SU-DHL-6 (cell line): ENCODE data around the gene CFAP300.
A peak's percentile ranks its signal among the peaks of the same experiment; 100 is the strongest.

Experiments
- H2AFZ ChIP-seq: fragments of 200-600 bp; sonication (generic); 2 replicates; pipeline ENCODE4 v1.6.1; 2014; ENCODE audit warnings: low read depth, mild to moderate bottlenecking, moderate library complexity, mixed read lengths, antibody characterized with exemption, low read length; ENCODE audit not compliant: severe bottlenecking
- H3F3A ChIP-seq: fragments of 200-600 bp; shearing (Covaris generic); 2 replicates; pipeline ENCODE4 v1.6.0; 2016; ENCODE audit warnings: antibody characterized with exemption, mild to moderate bottlenecking; ENCODE audit not compliant: insufficient read depth
- H3K27ac ChIP-seq: fragments of 200-600 bp; sonication (generic); 2 replicates; pipeline ENCODE4 v1.5.1; 2016; ENCODE audit warnings: low read depth, mild to moderate bottlenecking, low read length, moderate library complexity, mixed read lengths
- H3K27me3 ChIP-seq: fragments of 200-600 bp; sonication (generic), shearing (Covaris generic); 2 replicates; pipeline ENCODE4 v1.6.0; 2014; ENCODE audit warnings: mild to moderate bottlenecking, low read length
- H3K36me3 ChIP-seq: fragments of 200-600 bp; sonication (generic); 2 replicates; pipeline ENCODE4 v1.6.1; 2014; ENCODE audit warnings: mild to moderate bottlenecking, low read length, mixed read lengths
- H3K4me2 ChIP-seq: fragments of 300-600, 200-600 bp; shearing (Covaris generic), sonication (generic); 2 replicates; pipeline ENCODE4 v1.6.0; 2014; ENCODE audit warnings: low read length, low read depth, mild to moderate bottlenecking; ENCODE audit not compliant: poor library complexity, severe bottlenecking
- H3K4me3 ChIP-seq: fragments of 200-600 bp; sonication (generic); 2 replicates; pipeline ENCODE4 v1.5.1; 2014; ENCODE audit warnings: antibody characterized with exemption, low read length, mild to moderate bottlenecking, mixed read lengths; ENCODE audit not compliant: insufficient read depth, poor library complexity, severe bottlenecking
- H3K79me2 ChIP-seq: fragments of 200-600 bp; sonication (generic); 2 replicates; pipeline ENCODE4 v1.6.1; 2014; ENCODE audit warnings: mild to moderate bottlenecking, low read length, moderate library complexity; ENCODE audit not compliant: insufficient read depth
- H3K9ac ChIP-seq: fragments of 200-600 bp; sonication (generic); 2 replicates; pipeline ENCODE4 v1.7.0; 2014; ENCODE audit warnings: mild to moderate bottlenecking, low read length
- H3K9me2 ChIP-seq: fragments of 200-600 bp; sonication (generic); replicated peaks from 2 replicates; pipeline ENCODE4 v1.6.1; 2014; ENCODE audit warnings: low read length; ENCODE audit not compliant: insufficient read depth
- H3K9me3 ChIP-seq: fragments of 200-600 bp; sonication (generic); 2 replicates; pipeline ENCODE4 v1.6.1; 2014; ENCODE audit warnings: low read length, mixed read lengths; ENCODE audit not compliant: insufficient read depth
- H4K20me1 ChIP-seq: fragments of 200-600 bp; sonication (generic); 2 replicates; pipeline ENCODE4 v1.6.1; 2014; ENCODE audit warnings: low read depth, mild to moderate bottlenecking, antibody characterized with exemption, low read length, moderate library complexity, mixed read lengths
- EZH2phosphoT487 ChIP-seq: fragments of 200-600 bp; sonication (generic), shearing (Covaris generic); conservative IDR thresholded peaks from 2 replicates; pipeline ENCODE4 v1.6.1; 2018; ENCODE audit warnings: mild to moderate bottlenecking, antibody characterized with exemption, low read length, moderate library complexity, mixed read lengths
- TF ChIP-seq, protein P1 (sequence below): fragments of 200-600 bp; sonication (generic); IDR thresholded peaks from one replicate; pipeline ENCODE4 v1.5.1; 2017; ENCODE audit warnings: antibody characterized with exemption, mild to moderate bottlenecking, low read length, moderate library complexity; ENCODE audit not compliant: insufficient read depth, poor library complexity, severe bottlenecking

The CFAP300 gene

GRCh38 chr11:102005306-102005705 is 41.9 kb upstream of the CFAP300 start:
- Histone ChIP-seq H3K4me2 (no peak overlapping the region), H3K9ac (no peak overlapping the region), H3K27ac (no peak overlapping the region), H3K79me2 (no peaks in the 10 kb centered on the region), H3F3A (no peaks in the 10 kb centered on the region), H3K36me3 (no peaks in the 10 kb centered on the region), H3K27me3 (no peaks in the 10 kb centered on the region), H2AFZ (no peak overlapping the region), H4K20me1 (no peaks in the 10 kb centered on the region), H3K9me3 (no peaks in the 10 kb centered on the region), H3K4me3 (no peak overlapping the region), H3K9me2 (no peaks in the 10 kb centered on the region)
- TF ChIP-seq, protein P1, sequence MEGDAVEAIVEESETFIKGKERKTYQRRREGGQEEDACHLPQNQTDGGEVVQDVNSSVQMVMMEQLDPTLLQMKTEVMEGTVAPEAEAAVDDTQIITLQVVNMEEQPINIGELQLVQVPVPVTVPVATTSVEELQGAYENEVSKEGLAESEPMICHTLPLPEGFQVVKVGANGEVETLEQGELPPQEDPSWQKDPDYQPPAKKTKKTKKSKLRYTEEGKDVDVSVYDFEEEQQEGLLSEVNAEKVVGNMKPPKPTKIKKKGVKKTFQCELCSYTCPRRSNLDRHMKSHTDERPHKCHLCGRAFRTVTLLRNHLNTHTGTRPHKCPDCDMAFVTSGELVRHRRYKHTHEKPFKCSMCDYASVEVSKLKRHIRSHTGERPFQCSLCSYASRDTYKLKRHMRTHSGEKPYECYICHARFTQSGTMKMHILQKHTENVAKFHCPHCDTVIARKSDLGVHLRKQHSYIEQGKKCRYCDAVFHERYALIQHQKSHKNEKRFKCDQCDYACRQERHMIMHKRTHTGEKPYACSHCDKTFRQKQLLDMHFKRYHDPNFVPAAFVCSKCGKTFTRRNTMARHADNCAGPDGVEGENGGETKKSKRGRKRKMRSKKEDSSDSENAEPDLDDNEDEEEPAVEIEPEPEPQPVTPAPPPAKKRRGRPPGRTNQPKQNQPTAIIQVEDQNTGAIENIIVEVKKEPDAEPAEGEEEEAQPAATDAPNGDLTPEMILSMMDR, result no peak
- no peak for TF ChIP-seq EZH2phosphoT487

DNA sequence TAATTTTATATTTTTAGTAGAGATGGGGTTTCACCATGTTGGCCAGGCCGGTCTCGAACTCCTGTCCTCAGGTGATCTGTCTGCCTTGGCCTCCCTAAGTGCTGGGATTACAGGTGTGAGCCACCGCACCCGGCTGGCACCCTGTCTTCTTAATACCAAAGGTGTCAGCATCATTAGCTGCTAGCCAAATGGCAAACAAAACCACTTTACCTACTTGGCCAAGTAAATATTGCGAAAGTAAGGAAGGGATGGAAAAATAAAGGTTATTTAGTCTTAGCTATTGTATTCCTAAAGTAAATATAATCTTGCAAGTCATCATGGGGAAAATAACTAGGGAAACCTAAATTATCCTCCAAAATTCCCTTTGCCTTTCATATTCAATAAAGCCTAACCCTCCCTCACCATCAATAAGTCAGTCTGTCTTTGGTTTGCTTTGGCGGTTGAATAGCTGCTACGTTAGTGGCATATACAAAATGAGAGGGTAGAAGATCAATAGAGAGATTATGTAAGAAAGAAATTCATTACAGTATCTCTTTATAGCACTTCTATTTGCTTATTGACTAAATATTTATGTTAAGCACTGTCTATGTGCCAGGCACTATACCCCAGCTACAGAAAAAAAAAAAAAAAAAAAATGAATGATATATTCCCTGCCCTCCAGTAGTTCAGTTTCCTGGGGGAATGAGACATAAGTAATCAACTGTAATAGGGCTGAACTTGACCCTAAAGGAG is 40.2 kb upstream of the CFAP300 start:
- no peaks in the 10 kb centered on the region for H3F3A ChIP-seq
- H4K20me1 ChIP-seq, result no peaks in the 10 kb centered on the region
- no peak overlapping the region for H3K4me2 ChIP-seq
- no peaks in the 10 kb centered on the region for H3K36me3 ChIP-seq
- H3K9me3 ChIP-seq, result no peaks in the 10 kb centered on the region
- H2AFZ ChIP-seq, result no peak overlapping the region
- H3K9ac ChIP-seq, result no peak overlapping the region
- no peak overlapping the region for H3K27ac ChIP-seq
- H3K4me3 ChIP-seq, result no peak overlapping the region
- no peaks in the 10 kb centered on the region for H3K9me2 ChIP-seq
- TF ChIP-seq, protein P1, result no peak
- H3K79me2 ChIP-seq, result no peaks in the 10 kb centered on the region
- no peaks in the 10 kb centered on the region for H3K27me3 ChIP-seq

DNA sequence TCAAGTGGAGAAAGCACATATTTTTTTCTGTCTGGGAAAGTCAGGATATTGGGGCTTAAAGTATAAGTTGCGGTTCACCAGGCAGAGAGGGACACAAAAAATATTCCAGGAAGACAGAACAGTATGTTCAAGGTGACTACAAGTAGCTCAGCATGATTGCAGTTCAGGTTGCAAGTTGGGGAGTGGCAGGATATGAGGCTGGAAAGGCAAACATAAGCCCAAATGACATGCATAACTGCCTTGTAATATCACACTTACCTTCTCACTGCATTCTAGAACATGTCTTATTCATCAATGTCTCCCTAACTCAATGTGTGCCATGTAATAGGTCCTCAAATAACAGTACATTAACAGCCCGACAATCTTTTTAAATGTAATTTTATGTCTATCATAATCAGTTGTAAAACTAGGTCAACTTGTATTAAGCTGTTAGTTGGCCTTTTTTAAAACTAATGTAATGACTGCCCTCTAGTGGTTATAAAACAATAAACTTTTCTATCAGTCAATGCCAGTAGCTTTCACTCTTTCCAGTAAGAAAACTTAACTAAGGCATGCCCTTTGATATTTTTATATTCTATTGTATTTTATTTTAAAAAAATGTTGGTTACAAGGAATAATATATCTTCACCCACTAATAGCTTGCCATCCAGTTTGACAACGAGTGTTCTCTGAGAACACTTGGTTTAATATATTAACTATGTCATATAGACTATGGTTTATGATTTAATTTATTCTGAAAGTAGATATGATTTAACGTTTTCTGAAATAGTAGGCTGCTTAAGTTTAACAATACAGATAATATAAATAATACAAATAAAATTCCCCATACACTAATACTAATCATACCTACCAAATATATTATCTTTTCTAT is 39.4 kb upstream of the CFAP300 start:
- TF ChIP-seq, protein P1, result peak; percentile 47
- TF ChIP-seq EZH2phosphoT487, result no peak
- H2AFZ ChIP-seq, result no peak overlapping the region
- no peaks in the 10 kb centered on the region for H3K36me3 ChIP-seq

More for the DNA sequence above, 39.4 kb upstream of the CFAP300 start:
- H3K9ac ChIP-seq, result no peak overlapping the region
- H3K9me3 ChIP-seq, result no peaks in the 10 kb centered on the region
- H4K20me1 ChIP-seq, result no peaks in the 10 kb centered on the region
- no peak overlapping the region for H3K27ac ChIP-seq
- no peak overlapping the region for H3K4me2 ChIP-seq
- no peaks in the 10 kb centered on the region for H3K27me3 ChIP-seq
- H3K79me2 ChIP-seq, result no peaks in the 10 kb centered on the region
- H3K4me3 ChIP-seq, result no peak overlapping the region
- no peaks in the 10 kb centered on the region for H3K9me2 ChIP-seq
- H3F3A ChIP-seq, result no peaks in the 10 kb centered on the region
